Esophagus muscularis mucosa (tissue), 4 donors: Measurements from ENCODE around the gene MATK. TPM values are rescaled to one million over a fixed set of nuclear protein-coding genes. Genes with fewer than 3 reads are reported as not detected.

Experiments used
- DNase-seq: peaks from one replicate; pipeline ENCODE4 v3.0.0-alpha.2; 2017; ENCODE audit errors: extremely low spot score
- H3K27ac ChIP-seq, 4 donors: fragments of 200-600 bp; sonication (generic); replicated peaks in 1 of 4; 1 replicate in 3 of 4; 2 replicates in 1 of 4; pipeline ENCODE4 v1.5.1; 2016 to 2019; ENCODE audit warnings: mild to moderate bottlenecking in 1 of 4
- H3K27me3 ChIP-seq, 4 donors: fragments of 200-600 bp; sonication (generic); one replicate each; pipeline versions ENCODE4 v1.5.1 to v1.6.0; 2016 to 2019
- H3K36me3 ChIP-seq, 4 donors: fragments of 200-600 bp; sonication (generic); one replicate each; pipeline ENCODE4 v1.5.1; 2016 to 2019
- H3K4me1 ChIP-seq, 4 donors: fragments of 200-600 bp; sonication (generic); one replicate each; pipeline ENCODE4 v1.5.1; 2016 to 2019
- H3K4me3 ChIP-seq, 4 donors: fragments of 200-600 bp; sonication (generic); 1 replicate in 2 of 4; 2 replicates in 2 of 4; pipeline ENCODE4 v1.5.1; 2016 to 2019; ENCODE audit warnings: mild to moderate bottlenecking in 4 of 4, moderate library complexity in 1 of 4
- H3K9me3 ChIP-seq, 4 donors: fragments of 200-600 bp; sonication (generic); 1 replicate in 3 of 4; 2 replicates in 1 of 4; pipeline ENCODE4 v1.5.1; 2016 to 2019
- CTCF ChIP-seq, 3 experiments: fragments of 200-600 bp in 2 of 3; fragments of 450-650 bp in 1 of 3; sonication (generic) in 2 of 3; IDR thresholded peaks; one replicate each; pipeline ENCODE4 v1.5.1; 2017 to 2019; ENCODE audit warnings: antibody characterized with exemption in 3 of 3, mild to moderate bottlenecking in 2 of 3, moderate library complexity in 1 of 3
- EP300 ChIP-seq: sonication (generic); formaldehyde crosslinking; IDR thresholded peaks from one replicate; pipeline ENCODE4 v1.6.1; 2017; ENCODE audit warnings: antibody characterized with exemption
- POLR2A ChIP-seq: fragments of 450-650 bp; IDR thresholded peaks from one replicate; pipeline ENCODE4 v1.6.1; 2017; ENCODE audit warnings: antibody characterized with exemption, moderate library complexity, mild to moderate bottlenecking, low read depth
- POLR2AphosphoS5 ChIP-seq, 2 donors: sonication (generic); formaldehyde crosslinking; IDR thresholded peaks; one replicate each; pipeline ENCODE4 v1.6.1; 2017; ENCODE audit warnings: antibody characterized with exemption in 2 of 2
- WGBS: methylation state at CpG from one replicate; pipeline ENCODE4 v1.1.5; 2018; 5-methylcytosine and 5-hydroxymethylcytosine counted together
- intact Hi-C: fragments of 100-400 bp; cut with DNase I; formaldehyde crosslinking; loops from one replicate; pipeline ENCODE4 v1.15.1; 2023
- total RNA-seq, 4 donors: library from RNA; depleted of rRNA; stranded (reverse); fragments of >200 nt; gene quantifications; one replicate each; pipeline versions ENCODE4 v1.1.0 to v1.2.1, GENCODE V29; 2016

The MATK gene
- total RNA-seq, 4 donors from 2014 or later: 0.13 to 2.9 (median 1.8) TPM

- Histone ChIP-seq H3K9me3 (peaks cover 10 to 27% (median 23%) of the 10 kb centered on the region in 4 donors), H3K4me3 (no peak overlapping the region), H3K27me3 (peaks cover 0 to 70% (median 14%) of the 10 kb centered on the region in 4 donors), H3K27ac (no peak overlapping the region), H3K4me1 (peaks cover 5 to 14% (median 9%) of the 10 kb centered on the region in 4 donors), H3K36me3 (no peaks in the 10 kb centered on the region)
- 100% methylated on average over 2 of the region's 2 CpGs for WGBS
- no peak for DNase-seq
- intact Hi-C loops: no loop called here
- TF ChIP-seq POLR2A (no peak), EP300 (no peak), CTCF (IDR thresholded peaks at IDR 0.05) (no peak), POLR2AphosphoS5 (IDR thresholded peaks at IDR 0.05) (no peak)
Measured at GRCh38 chr19:3781603-3782002, 4.6 kb downstream of the MATK start.

- no peak for TF ChIP-seq POLR2A
- no peak for TF ChIP-seq EP300
- no peak for TF ChIP-seq CTCF (IDR thresholded peaks at IDR 0.05)
- TF ChIP-seq POLR2AphosphoS5 (IDR thresholded peaks at IDR 0.05): no peak
- no peak overlapping the region for H3K27ac ChIP-seq
- H3K4me3 ChIP-seq: no peak overlapping the region
- no peaks in the 10 kb centered on the region for H3K36me3 ChIP-seq
- WGBS: 86% methylated on average over 9 of the region's 9 CpGs
- intact Hi-C loops: no loop called here
- peaks cover 0 to 63% (median 12%) of the 10 kb centered on the region in 4 donors for H3K27me3 ChIP-seq
- no peak for DNase-seq
- H3K9me3 ChIP-seq: peaks cover 10 to 27% (median 23%) of the 10 kb centered on the region in 4 donors
- H3K4me1 ChIP-seq: peaks cover 3 to 11% (median 6%) of the 10 kb centered on the region in 4 donors
Measured at GRCh38 chr19:3780786-3781304, 5.3 kb downstream of the MATK start.

- intact Hi-C loops: no loop called here
- no peaks in the 10 kb centered on the region for H3K36me3 ChIP-seq
- no peak for TF ChIP-seq CTCF (IDR thresholded peaks at IDR 0.05)
- no peak for TF ChIP-seq EP300
- no peak for TF ChIP-seq POLR2A
- no peak for TF ChIP-seq POLR2AphosphoS5 (IDR thresholded peaks at IDR 0.05)
- 75% methylated on average over 18 of the region's 44 CpGs for WGBS
- H3K9me3 ChIP-seq: peaks cover 10 to 27% (median 23%) of the 10 kb centered on the region in 4 donors
- H3K4me3 ChIP-seq: no peak overlapping the region
- H3K4me1 ChIP-seq: no peaks in the 10 kb centered on the region
- no peak overlapping the region for H3K27ac ChIP-seq
- no peak for DNase-seq
- H3K27me3 ChIP-seq: peaks cover 0 to 45% (median 3%) of the 10 kb centered on the region in 4 donors
Measured at GRCh38 chr19:3778899-3779723, 7.1 kb downstream of the MATK start.

GRCh38 chr19:3778104-3778867 is 7.9 kb downstream of the MATK start:
- no peaks in the 10 kb centered on the region for H3K36me3 ChIP-seq
- peaks cover 10 to 27% (median 23%) of the 10 kb centered on the region in 4 donors for H3K9me3 ChIP-seq
- no peak overlapping the region for H3K27ac ChIP-seq
- no peak for TF ChIP-seq EP300
- no peak for TF ChIP-seq POLR2AphosphoS5 (IDR thresholded peaks at IDR 0.05)
- no peak for TF ChIP-seq POLR2A
- TF ChIP-seq CTCF (IDR thresholded peaks at IDR 0.05): no peak
- DNase-seq: no peak
- peaks cover 0 to 37% (median 0%) of the 10 kb centered on the region in 4 donors for H3K27me3 ChIP-seq
- intact Hi-C loops: no loop called here
- no peaks in the 10 kb centered on the region for H3K4me1 ChIP-seq
- 92% methylated on average over 11 of the region's 37 CpGs for WGBS
- H3K4me3 ChIP-seq: no peak overlapping the region
